ENCODE results near the gene HPS4. TPM values are rescaled to one million over a fixed set of nuclear protein-coding genes. Genes with fewer than 3 reads are reported as not detected.

HPS4 gene
- total and polyA plus RNA-seq, 9 donors = 12.2 to 19.3 (median 15.4) TPM

DNA sequence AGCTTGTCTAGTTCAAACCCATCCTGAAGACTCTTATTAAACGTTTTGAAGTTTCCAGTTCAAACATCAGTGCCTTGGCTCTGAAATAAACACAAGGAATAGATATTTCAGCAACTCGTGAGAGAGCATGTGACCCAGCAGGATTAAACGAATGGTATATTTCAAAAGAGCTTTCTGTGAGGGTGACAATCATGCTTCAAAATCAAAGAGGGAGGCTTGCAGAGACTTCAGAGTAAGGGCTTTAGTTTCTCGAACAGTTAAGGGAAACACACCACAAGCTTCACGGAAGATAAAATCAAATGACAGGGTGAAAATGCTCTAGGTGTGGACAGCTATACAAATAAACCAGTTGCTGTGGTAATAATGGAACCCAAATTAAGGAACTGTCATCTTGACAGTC, 1.4 kb downstream of the HPS4 start:
- no peak overlapping the region for H3K4me3 ChIP-seq (ENCODE audit: low read length)
- peaks cover 23% of the 10 kb centered on the region for H3K36me3 ChIP-seq (ENCODE audit: control insufficient read depth, insufficient read depth, low read length)
- H3K4me1 ChIP-seq (ENCODE audit: control insufficient read depth, insufficient read depth, low read length) = peaks cover 20% of the 10 kb centered on the region
- H3K27ac ChIP-seq (ENCODE audit: low read length) = no peak overlapping the region
- no peaks in the 10 kb centered on the region for H3K27me3 ChIP-seq (ENCODE audit: control insufficient read depth, insufficient read depth, low read length)
- WGBS (ENCODE audit: insufficient coverage) = 60% methylated on average over 1 of the region's 5 CpGs
- no peak for DNase-seq
- H3K9me3 ChIP-seq (replicated peaks; ENCODE audit: control insufficient read depth, low read depth, low read length) = no peaks in the 10 kb centered on the region

- H3K4me1 ChIP-seq (ENCODE audit: control insufficient read depth, insufficient read depth, low read length) = peaks cover 20% of the 10 kb centered on the region
Measured at GRCh38 chr22:26481694-26482093, 1.9 kb downstream of the HPS4 start.

DNA sequence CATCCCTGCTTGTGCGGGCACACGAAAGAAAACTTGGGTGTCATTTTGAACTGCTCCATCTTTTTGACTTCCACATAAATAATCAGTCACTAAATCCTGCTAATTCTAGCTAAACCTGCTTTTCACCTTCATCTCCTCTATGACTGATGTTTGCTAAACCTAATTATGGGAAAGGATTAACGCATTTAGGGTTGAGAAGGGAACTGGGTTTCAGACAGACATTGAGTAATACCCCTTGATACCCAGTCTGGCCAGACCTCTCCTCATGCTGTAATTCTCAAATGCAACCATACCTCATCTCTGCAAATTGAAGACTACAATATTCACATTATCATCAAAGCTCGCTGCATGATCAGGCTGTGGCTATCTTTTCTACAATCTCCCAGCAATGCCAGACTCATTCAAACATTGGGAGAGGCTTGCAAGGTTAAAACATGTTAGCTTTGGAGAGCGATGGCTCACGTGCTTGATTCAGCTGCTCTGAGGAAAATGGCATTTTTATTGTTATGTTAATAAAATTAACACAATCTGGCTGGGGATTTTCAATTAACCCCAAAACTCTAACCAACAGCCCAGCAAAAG, 2.4 kb downstream of the HPS4 start:
- 82% methylated on average over 2 of the region's 6 CpGs for WGBS (ENCODE audit: insufficient coverage)
- Histone ChIP-seq H3K27me3 (ENCODE audit: control insufficient read depth, insufficient read depth, low read length) (no peaks in the 10 kb centered on the region), H3K4me3 (ENCODE audit: low read length) (no peak overlapping the region), H3K4me1 (ENCODE audit: control insufficient read depth, insufficient read depth, low read length) (peaks cover 20% of the 10 kb centered on the region), H3K27ac (ENCODE audit: low read length) (no peak overlapping the region), H3K36me3 (ENCODE audit: control insufficient read depth, insufficient read depth, low read length) (peaks cover 30% of the 10 kb centered on the region), H3K9me3 (replicated peaks; ENCODE audit: control insufficient read depth, low read depth, low read length) (no peaks in the 10 kb centered on the region)
- no peak for DNase-seq

More at GRCh38 chr22:26481694-26482093, 1.9 kb downstream of the HPS4 start:
- no peak overlapping the region for H3K27ac ChIP-seq (ENCODE audit: low read length)
- 100% methylated on average over 1 of the region's 4 CpGs for WGBS (ENCODE audit: insufficient coverage)
- DNase-seq = no peak
- no peak overlapping the region for H3K4me3 ChIP-seq (ENCODE audit: low read length)
- H3K27me3 ChIP-seq (ENCODE audit: control insufficient read depth, insufficient read depth, low read length) = no peaks in the 10 kb centered on the region
- H3K9me3 ChIP-seq (replicated peaks; ENCODE audit: control insufficient read depth, low read depth, low read length) = no peaks in the 10 kb centered on the region
- H3K36me3 ChIP-seq (ENCODE audit: control insufficient read depth, insufficient read depth, low read length) = peaks cover 28% of the 10 kb centered on the region

DNA sequence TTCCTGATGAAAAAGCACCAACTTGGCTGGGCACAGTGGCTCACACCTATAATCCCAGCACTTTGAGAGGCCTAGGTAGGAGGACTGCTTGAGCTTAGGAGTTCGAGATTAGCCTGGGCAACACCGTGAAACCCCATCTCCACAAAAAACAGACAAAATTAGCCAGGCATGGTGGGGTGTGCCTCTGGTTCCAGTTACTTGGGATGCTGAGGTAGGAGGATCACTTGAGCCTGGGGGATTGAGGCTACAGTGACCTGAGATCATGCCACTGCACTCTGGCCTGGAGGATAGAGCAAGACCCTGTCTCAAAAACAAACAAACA, 3.0 kb downstream of the HPS4 start:
- H3K27ac ChIP-seq (ENCODE audit: low read length) = no peak overlapping the region
- H3K4me3 ChIP-seq (ENCODE audit: low read length) = no peak overlapping the region
- no peaks in the 10 kb centered on the region for H3K9me3 ChIP-seq (replicated peaks; ENCODE audit: control insufficient read depth, low read depth, low read length)
- H3K4me1 ChIP-seq (ENCODE audit: control insufficient read depth, insufficient read depth, low read length) = peaks cover 20% of the 10 kb centered on the region
- DNase-seq = no peak
- no CpG with 5 or more reads among the region's 2 CpGs for WGBS (ENCODE audit: insufficient coverage)
- H3K36me3 ChIP-seq (ENCODE audit: control insufficient read depth, insufficient read depth, low read length) = peaks cover 33% of the 10 kb centered on the region
- H3K27me3 ChIP-seq (ENCODE audit: control insufficient read depth, insufficient read depth, low read length) = no peaks in the 10 kb centered on the region

DNA sequence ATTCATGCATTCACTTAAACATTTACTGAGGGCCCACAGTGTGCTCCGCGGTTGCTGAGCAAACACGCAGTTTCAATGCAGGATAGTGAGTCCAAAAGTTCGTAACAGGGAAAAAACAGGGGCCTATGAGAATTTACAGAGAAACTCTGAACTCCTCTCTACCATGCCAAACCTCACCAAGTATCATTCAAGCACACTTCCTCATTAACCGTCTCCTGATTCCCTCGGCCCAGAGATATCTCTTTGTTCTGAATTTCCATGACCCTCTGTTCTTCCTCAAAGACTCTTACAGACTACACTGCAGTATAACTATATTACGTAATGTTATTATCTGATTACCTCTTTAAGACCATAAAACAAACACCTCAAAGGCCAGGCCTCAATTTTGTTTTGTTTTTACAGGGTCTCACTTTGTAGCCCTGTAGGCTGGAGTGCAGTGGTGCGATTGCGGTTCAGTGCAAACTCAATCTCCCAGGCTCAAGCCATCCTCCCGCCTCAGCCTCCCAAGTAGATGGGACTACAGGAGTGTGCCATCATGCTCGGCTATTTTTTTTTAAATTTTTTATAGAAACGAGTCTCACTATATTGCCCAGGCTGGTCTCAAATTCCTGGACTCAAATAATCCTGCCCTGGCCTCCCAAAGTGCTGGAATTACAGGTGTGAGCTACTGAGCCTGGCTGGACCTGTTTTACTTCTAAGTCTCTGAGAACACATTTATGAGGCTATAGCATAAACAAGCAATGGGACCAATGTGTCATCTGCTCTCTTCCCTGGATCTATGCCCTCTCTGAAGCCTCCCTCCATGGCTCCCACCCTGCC, 3.6 kb downstream of the HPS4 start:
- 84% methylated on average over 8 of the region's 12 CpGs for WGBS (ENCODE audit: insufficient coverage)
- no peak for DNase-seq
- Histone ChIP-seq H3K27me3 (ENCODE audit: control insufficient read depth, insufficient read depth, low read length) (no peaks in the 10 kb centered on the region), H3K9me3 (replicated peaks; ENCODE audit: control insufficient read depth, low read depth, low read length) (no peaks in the 10 kb centered on the region), H3K4me3 (ENCODE audit: low read length) (no peak overlapping the region), H3K27ac (ENCODE audit: low read length) (no peak overlapping the region), H3K36me3 (ENCODE audit: control insufficient read depth, insufficient read depth, low read length) (peaks cover 35% of the 10 kb centered on the region), H3K4me1 (ENCODE audit: control insufficient read depth, insufficient read depth, low read length) (peaks cover 18% of the 10 kb centered on the region)

- no peak for DNase-seq
- peaks cover 35% of the 10 kb centered on the region for H3K36me3 ChIP-seq (ENCODE audit: control insufficient read depth, insufficient read depth, low read length)
- 32% methylated on average over 2 of the region's 12 CpGs for WGBS (ENCODE audit: insufficient coverage)
- H3K4me1 ChIP-seq (ENCODE audit: control insufficient read depth, insufficient read depth, low read length) = peaks cover 11% of the 10 kb centered on the region
- H3K27ac ChIP-seq (ENCODE audit: low read length) = no peak overlapping the region
- no peak overlapping the region for H3K4me3 ChIP-seq (ENCODE audit: low read length)
- no peaks in the 10 kb centered on the region for H3K9me3 ChIP-seq (replicated peaks; ENCODE audit: control insufficient read depth, low read depth, low read length)
- no peaks in the 10 kb centered on the region for H3K27me3 ChIP-seq (ENCODE audit: control insufficient read depth, insufficient read depth, low read length)
Measured at GRCh38 chr22:26479043-26479791, 4.4 kb downstream of the HPS4 start.

- Histone ChIP-seq H3K36me3 (ENCODE audit: control insufficient read depth, insufficient read depth, low read length) (peaks cover 46% of the 10 kb centered on the region), H3K27me3 (ENCODE audit: control insufficient read depth, insufficient read depth, low read length) (no peaks in the 10 kb centered on the region), H3K4me1 (ENCODE audit: control insufficient read depth, insufficient read depth, low read length) (peaks cover 4% of the 10 kb centered on the region), H3K9me3 (replicated peaks; ENCODE audit: control insufficient read depth, low read depth, low read length) (no peaks in the 10 kb centered on the region), H3K4me3 (ENCODE audit: low read length) (no peak overlapping the region), H3K27ac (ENCODE audit: low read length) (no peak overlapping the region)
- WGBS (ENCODE audit: insufficient coverage) = no CpG with 5 or more reads among the region's 4 CpGs
- DNase-seq = no peak
Measured at GRCh38 chr22:26477341-26477731, 6.2 kb downstream of the HPS4 start.

GRCh38 chr22:26476705-26477340, 6.8 kb downstream of the HPS4 start:
- H3K4me1 ChIP-seq (ENCODE audit: control insufficient read depth, insufficient read depth, low read length) = peaks cover 4% of the 10 kb centered on the region
- H3K36me3 ChIP-seq (ENCODE audit: control insufficient read depth, insufficient read depth, low read length) = peaks cover 51% of the 10 kb centered on the region
- WGBS (ENCODE audit: insufficient coverage) = no CpG with 5 or more reads among the region's 4 CpGs
- no peak overlapping the region for H3K27ac ChIP-seq (ENCODE audit: low read length)
- DNase-seq = no peak
- no peaks in the 10 kb centered on the region for H3K9me3 ChIP-seq (replicated peaks; ENCODE audit: control insufficient read depth, low read depth, low read length)
- H3K4me3 ChIP-seq (ENCODE audit: low read length) = no peak overlapping the region
- no peaks in the 10 kb centered on the region for H3K27me3 ChIP-seq (ENCODE audit: control insufficient read depth, insufficient read depth, low read length)

GRCh38 chr22:26474682-26475081, 8.9 kb downstream of the HPS4 start:
- H3K36me3 ChIP-seq (ENCODE audit: control insufficient read depth, insufficient read depth, low read length) = peaks cover 56% of the 10 kb centered on the region
- no peak overlapping the region for H3K27ac ChIP-seq (ENCODE audit: low read length)
- no peaks in the 10 kb centered on the region for H3K4me1 ChIP-seq (ENCODE audit: control insufficient read depth, insufficient read depth, low read length)

GRCh38 chr22:26471522-26471921, 12.1 kb downstream of the HPS4 start:
- Histone ChIP-seq H3K4me3 (ENCODE audit: low read length) (no peak overlapping the region), H3K9me3 (replicated peaks; ENCODE audit: control insufficient read depth, low read depth, low read length) (no peaks in the 10 kb centered on the region), H3K4me1 (ENCODE audit: control insufficient read depth, insufficient read depth, low read length) (no peaks in the 10 kb centered on the region), H3K27me3 (ENCODE audit: control insufficient read depth, insufficient read depth, low read length) (no peaks in the 10 kb centered on the region), H3K27ac (ENCODE audit: low read length) (no peak overlapping the region), H3K36me3 (ENCODE audit: control insufficient read depth, insufficient read depth, low read length) (peaks cover 62% of the 10 kb centered on the region)
- 100% methylated on average over 1 of the region's 5 CpGs for WGBS (ENCODE audit: insufficient coverage)
- no peak for DNase-seq

More at GRCh38 chr22:26474682-26475081, 8.9 kb downstream of the HPS4 start:
- Histone ChIP-seq H3K27me3 (ENCODE audit: control insufficient read depth, insufficient read depth, low read length) (no peaks in the 10 kb centered on the region), H3K4me3 (ENCODE audit: low read length) (no peak overlapping the region), H3K9me3 (replicated peaks; ENCODE audit: control insufficient read depth, low read depth, low read length) (no peaks in the 10 kb centered on the region)
- DNase-seq = no peak

Data from muscle of leg (tissue), 11 donors.